GM23338 (cell line): ENCODE measurements around the gene WRNIP1. TPM values are rescaled to one million over a fixed set of nuclear protein-coding genes. Genes with fewer than 3 reads are reported as not detected.
A peak's percentile ranks its signal among the peaks of the same experiment; 100 is the strongest.

Source experiments
- ATAC-seq: fragments of 200-7000 bp; cut with Tn5 transposase; 3 replicates; pipeline ENCODE4 v1.9.1; 2020
- DNase-seq: peaks from one replicate; pipeline ENCODE4 v3.0.0-alpha.2; 2015; ENCODE audit warnings: low spot score
- H2AFZ ChIP-seq: fragments of 200-600 bp; sonication (generic); 2 replicates; pipeline ENCODE4 v1.8.0; 2016; ENCODE audit warnings: antibody characterized with exemption, mild to moderate bottlenecking, moderate library complexity
- H3F3A ChIP-seq: fragments of 200-600 bp; sonication (generic); replicated peaks from 2 replicates; pipeline ENCODE4 v1.8.0; 2017; ENCODE audit warnings: antibody characterized with exemption, mixed run types, low read depth
- H3K27ac ChIP-seq: fragments of 200-600 bp; sonication (generic); 2 replicates; pipeline ENCODE4 v1.6.1; 2016; ENCODE audit warnings: low read depth
- H3K27me3 ChIP-seq: fragments of 200-600 bp; sonication (generic); 2 replicates; pipeline ENCODE4 v1.8.0; 2016; ENCODE audit warnings: mild to moderate bottlenecking, mixed run types, moderate library complexity; ENCODE audit not compliant: insufficient read depth
- H3K36me3 ChIP-seq: fragments of 200-600 bp; sonication (generic); 2 replicates; pipeline ENCODE4 v1.8.0; 2016; ENCODE audit warnings: mild to moderate bottlenecking; ENCODE audit not compliant: insufficient read depth
- H3K4me1 ChIP-seq: fragments of 200-600 bp; sonication (generic); 2 replicates; pipeline ENCODE4 v1.8.0; 2016; ENCODE audit warnings: mild to moderate bottlenecking, moderate library complexity; ENCODE audit not compliant: insufficient read depth
- H3K4me2 ChIP-seq: fragments of 200-600 bp; sonication (generic); 2 replicates; pipeline ENCODE4 v1.7.1; 2017; ENCODE audit warnings: mixed run types
- H3K4me3 ChIP-seq: fragments of 200-600 bp; sonication (generic); 2 replicates; pipeline ENCODE4 v1.6.1; 2016; ENCODE audit warnings: mixed run types
- H3K79me2 ChIP-seq: fragments of 200-600 bp; sonication (generic); replicated peaks from 2 replicates; pipeline ENCODE4 v1.8.0; 2017; ENCODE audit warnings: mild to moderate bottlenecking; ENCODE audit not compliant: insufficient read depth
- H3K9me2 ChIP-seq: fragments of 200-600 bp; sonication (generic); 2 replicates; pipeline ENCODE4 v1.8.0; 2017; ENCODE audit not compliant: insufficient read depth
- H4K20me1 ChIP-seq: fragments of 200-600 bp; sonication (generic); replicated peaks from 2 replicates; pipeline ENCODE4 v1.8.0; 2017; ENCODE audit warnings: mild to moderate bottlenecking; ENCODE audit not compliant: insufficient read depth
- H3K27ac Mint-ChIP-seq: 2 replicates; pipeline ENCODE4 v1.8.0; 2020; ENCODE audit warnings: inconsistent platforms, mild to moderate bottlenecking, moderate library complexity, mixed read lengths
- H3K27me3 Mint-ChIP-seq: 3 replicates; pipeline ENCODE4 v1.8.0; 2022; ENCODE audit warnings: low read depth, mild to moderate bottlenecking, moderate library complexity, mixed read lengths, inconsistent platforms; ENCODE audit not compliant: insufficient read depth, poor library complexity
- H3K36me3 Mint-ChIP-seq: 3 replicates; pipeline ENCODE4 v1.8.0; 2021; ENCODE audit warnings: low read depth, mild to moderate bottlenecking, inconsistent platforms, moderate library complexity, mixed read lengths
- H3K4me1 Mint-ChIP-seq: 3 replicates; pipeline ENCODE4 v1.8.0; 2020; ENCODE audit warnings: mild to moderate bottlenecking, inconsistent platforms, mixed read lengths
- H3K4me3 Mint-ChIP-seq: 3 replicates; pipeline ENCODE4 v1.8.0; 2021; ENCODE audit warnings: moderate library complexity, mild to moderate bottlenecking, inconsistent platforms, mixed read lengths
- H3K9me3 Mint-ChIP-seq: 3 replicates; pipeline ENCODE4 v1.8.0; 2020; ENCODE audit warnings: moderate library complexity, mild to moderate bottlenecking, inconsistent platforms, mixed read lengths
- CREB1 ChIP-seq: fragments of 250-450 bp; sonication (Bioruptor Pico); IDR thresholded peaks from 2 replicates; pipeline ENCODE4 v1.5.0; 2020; ENCODE audit warnings: low read depth, mild to moderate bottlenecking, moderate library complexity
- CTCF ChIP-seq, 2 experiments: fragments of 200-600 bp in 1 of 2; sonication (generic) in 1 of 2; conservative IDR thresholded peaks; 2 replicates each; pipeline versions ENCODE4 v1.5.1 to v1.6.1; 2016 to 2017; ENCODE audit warnings: antibody characterized with exemption in 2 of 2, low read depth in 2 of 2, mild to moderate bottlenecking in 2 of 2, moderate library complexity in 1 of 2
- EZH2 ChIP-seq: fragments of 200-600 bp; sonication (generic); IDR thresholded peaks from one replicate; pipeline ENCODE4 v1.8.0; 2017; ENCODE audit warnings: antibody characterized with exemption, mild to moderate bottlenecking, low read depth; ENCODE audit not compliant: unreplicated experiment
- EZH2phosphoT487 ChIP-seq: fragments of 200-600 bp; sonication (generic); IDR thresholded peaks from one replicate; pipeline ENCODE4 v1.8.1; 2018; ENCODE audit warnings: antibody characterized with exemption; ENCODE audit not compliant: unreplicated experiment
- JUNB ChIP-seq: IDR thresholded peaks from one replicate; pipeline ENCODE4 v1.6.1; 2016; ENCODE audit warnings: antibody characterized with exemption; ENCODE audit not compliant: unreplicated experiment
- NANOG ChIP-seq: IDR thresholded peaks from 2 replicates; pipeline ENCODE4 v1.6.1; 2016; ENCODE audit warnings: antibody characterized with exemption, borderline replicate concordance
- POLR2AphosphoS5 ChIP-seq: IDR thresholded peaks from 2 replicates; pipeline ENCODE4 v1.6.1; 2016; ENCODE audit warnings: antibody characterized with exemption, low read depth
- REST ChIP-seq: IDR thresholded peaks from one replicate; pipeline ENCODE4 v1.6.1; 2018; ENCODE audit warnings: antibody characterized with exemption; ENCODE audit not compliant: unreplicated experiment
- STAT1 ChIP-seq: IDR thresholded peaks from one replicate; pipeline ENCODE4 v1.6.1; 2016; ENCODE audit warnings: antibody characterized with exemption; ENCODE audit not compliant: unreplicated experiment
- ZNF114 ChIP-seq: fragments of 250-450 bp; sonication (Bioruptor Pico); IDR thresholded peaks from 2 replicates; pipeline ENCODE4 v1.5.0; 2020; ENCODE audit warnings: mild to moderate bottlenecking, moderate library complexity
- ZNF331 ChIP-seq: fragments of 250-450 bp; sonication (Bioruptor Pico); IDR thresholded peaks from 2 replicates; pipeline ENCODE4 v1.5.0; 2020; ENCODE audit warnings: low read depth, mild to moderate bottlenecking, moderate library complexity
- ZNF462 ChIP-seq: fragments of 250-450 bp; sonication (Bioruptor Pico); IDR thresholded peaks from 2 replicates; pipeline ENCODE4 v1.5.0; 2020; ENCODE audit warnings: mild to moderate bottlenecking, moderate library complexity
- polyA plus RNA-seq: library from polyadenylated mRNA; unstranded; fragments of >200 nt; fragmentation: Nextera tagmentation; extraction: Ambion mirVana; gene quantifications from 2 replicates; pipeline ENCODE4 v1.2.1, GENCODE V29; 2016
- total RNA-seq: library from RNA; depleted of rRNA; stranded (reverse); fragments of >200 nt; shearing (Covaris generic); gene quantifications from 2 replicates; pipeline ENCODE4 v1.2.3, GENCODE V29; 2014

The WRNIP1 gene
- total and polyA plus RNA-seq, 2 experiments from 2014 or later, result 27.6 to 66.0 TPM

GRCh38 chr6:2793534-2794151 is 28.4 kb downstream of the WRNIP1 start:
- Histone ChIP-seq H3K79me2 (peaks cover 5% of the 10 kb centered on the region; the same call in 1 of the 2 replicates), H3K36me3 (no peaks in the 10 kb centered on the region), H2AFZ (no peak overlapping the region), H4K20me1 (no peaks in the 10 kb centered on the region), H3K27ac (peak overlapping the region; percentile 46; the same call in 1 of the 2 replicates), H3K4me1 (peaks cover 3% of the 10 kb centered on the region; the same call in 1 of the 2 replicates), H3K9me2 (no peaks in the 10 kb centered on the region), H3K27me3 (no peaks in the 10 kb centered on the region), H3K4me2 (no peak overlapping the region), H3F3A (no peaks in the 10 kb centered on the region), H3K4me3 (no peak overlapping the region)
- Mint-ChIP-seq H3K4me3 (no peak overlapping the region), H3K27ac (peak overlapping the region; percentile 63), H3K9me3 (no peaks in the 10 kb centered on the region), H3K4me1 (peaks cover 30% of the 10 kb centered on the region), H3K36me3 (no peaks in the 10 kb centered on the region), H3K27me3 (peaks cover 2% of the 10 kb centered on the region)
- no peak for ATAC-seq
- DNase-seq, result no peak
- no peak for TF ChIP-seq EZH2phosphoT487
- no peak for TF ChIP-seq POLR2AphosphoS5
- no peak for TF ChIP-seq ZNF462 (CRISPR knock-in tag)
- no peak for TF ChIP-seq EZH2
- no peak for TF ChIP-seq ZNF114 (CRISPR knock-in tag)
- TF ChIP-seq CREB1, result no peak
- no peak for TF ChIP-seq ZNF331 (CRISPR knock-in tag)
- TF ChIP-seq NANOG, result no peak
- no peak for TF ChIP-seq JUNB
- no peak for TF ChIP-seq REST
- no peak for TF ChIP-seq CTCF (conservative IDR thresholded peaks at IDR 0.05; ENCODE audit: low read depth in 2 of 2)
- no peak for TF ChIP-seq STAT1
